DMS 273 (cell line): Measurements from ENCODE around the gene DRG2.

Experiments
- DNase-seq: peaks from one replicate; lab custom pipeline; 2025; ENCODE audit not compliant: unreplicated experiment; lab: John Stamatoyannopoulos, UW

Gene DRG2

GRCh38 chr17:18142417-18142816 is 54.7 kb downstream of the DRG2 start:
- no peak for DNase-seq

- DNase-seq: peak; percentile 63
Measured at GRCh38 chr17:18143044-18143936, 55.5 kb downstream of the DRG2 start.

GRCh38 chr17:18144261-18144660 is 56.5 kb downstream of the DRG2 start:
- DNase-seq: no peak

GRCh38 chr17:18144855-18145254 is 57.1 kb downstream of the DRG2 start:
- no peak for DNase-seq

- no peak for DNase-seq
Measured at GRCh38 chr17:18145811-18146210, 58.1 kb downstream of the DRG2 start.

GRCh38 chr17:18146259-18146658 is 58.5 kb downstream of the DRG2 start:
- DNase-seq: no peak

- no peak for DNase-seq
Measured at GRCh38 chr17:18146980-18147379, 59.2 kb downstream of the DRG2 start.

- no peak for DNase-seq
Measured at GRCh38 chr17:18148586-18148985, 60.8 kb downstream of the DRG2 start.

- DNase-seq: no peak
Measured at GRCh38 chr17:18151290-18151689, 63.5 kb downstream of the DRG2 start.

- no peak for DNase-seq
Measured at GRCh38 chr17:18155179-18155578, 67.4 kb downstream of the DRG2 start.

GRCh38 chr17:18156171-18156975 is 68.6 kb downstream of the DRG2 start:
- DNase-seq: peak; percentile 13

GRCh38 chr17:18156976-18157280 is 69.2 kb downstream of the DRG2 start:
- DNase-seq: no peak
